Uterus (tissue), 2 donors: ENCODE data around the gene DPH6.

Source experiments
- POLR2A ChIP-seq, 2 donors: fragments of 450-650 bp; IDR thresholded peaks; one replicate each; pipeline ENCODE4 v1.6.1; 2016; ENCODE audit warnings: antibody characterized with exemption in 2 of 2, mild to moderate bottlenecking in 1 of 2, moderate library complexity in 1 of 2
- TF ChIP-seq, protein P1 (sequence below), 4 experiments: fragments of 200-600 bp in 2 of 4; fragments of 450-650 bp in 2 of 4; sonication (generic) in 2 of 4; IDR thresholded peaks; one replicate each; pipeline ENCODE4 v1.5.1; 2016 to 2019; ENCODE audit warnings: antibody characterized with exemption in 4 of 4, mild to moderate bottlenecking in 2 of 4, moderate library complexity in 1 of 4

DNA sequence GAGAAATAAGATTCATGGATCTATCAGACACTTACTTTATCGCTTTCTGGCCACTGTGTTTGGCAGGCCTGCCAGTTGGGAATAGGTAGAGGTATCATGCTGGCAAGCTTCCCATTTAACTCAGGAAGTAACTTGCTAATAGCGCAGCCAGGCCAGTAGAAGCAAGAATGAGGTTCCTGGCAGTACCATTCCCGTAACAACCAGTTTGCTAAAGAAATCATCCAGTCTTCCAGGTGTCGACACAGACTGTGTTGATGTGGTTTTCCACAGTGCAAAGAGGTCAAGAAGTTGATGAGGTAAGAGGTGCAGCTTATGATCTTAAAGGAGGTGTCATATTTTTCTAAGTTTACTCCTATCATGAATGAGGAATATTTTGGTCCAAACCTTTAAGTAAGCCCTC is 46.2 kb downstream of the DPH6 start:
- TF ChIP-seq, protein P1, sequence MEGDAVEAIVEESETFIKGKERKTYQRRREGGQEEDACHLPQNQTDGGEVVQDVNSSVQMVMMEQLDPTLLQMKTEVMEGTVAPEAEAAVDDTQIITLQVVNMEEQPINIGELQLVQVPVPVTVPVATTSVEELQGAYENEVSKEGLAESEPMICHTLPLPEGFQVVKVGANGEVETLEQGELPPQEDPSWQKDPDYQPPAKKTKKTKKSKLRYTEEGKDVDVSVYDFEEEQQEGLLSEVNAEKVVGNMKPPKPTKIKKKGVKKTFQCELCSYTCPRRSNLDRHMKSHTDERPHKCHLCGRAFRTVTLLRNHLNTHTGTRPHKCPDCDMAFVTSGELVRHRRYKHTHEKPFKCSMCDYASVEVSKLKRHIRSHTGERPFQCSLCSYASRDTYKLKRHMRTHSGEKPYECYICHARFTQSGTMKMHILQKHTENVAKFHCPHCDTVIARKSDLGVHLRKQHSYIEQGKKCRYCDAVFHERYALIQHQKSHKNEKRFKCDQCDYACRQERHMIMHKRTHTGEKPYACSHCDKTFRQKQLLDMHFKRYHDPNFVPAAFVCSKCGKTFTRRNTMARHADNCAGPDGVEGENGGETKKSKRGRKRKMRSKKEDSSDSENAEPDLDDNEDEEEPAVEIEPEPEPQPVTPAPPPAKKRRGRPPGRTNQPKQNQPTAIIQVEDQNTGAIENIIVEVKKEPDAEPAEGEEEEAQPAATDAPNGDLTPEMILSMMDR (IDR thresholded peaks at IDR 0.05) = no peak
- TF ChIP-seq POLR2A (IDR thresholded peaks at IDR 0.05) = no peak
